Activated naive CD8-positive, alpha-beta T cell treated with anti-CD3 and anti-CD28 coated beads, Interleukin-2, amount 50 U/mL, for 16 hours (primary cell): Measurements from ENCODE around the gene DNAJC1.

Experiments used
- DNase-seq: peaks from one replicate; pipeline ENCODE4 v3.0.0-alpha.2; 2020; ENCODE audit warnings: low read depth, low spot score

DNAJC1 gene

GRCh38 chr10:21764466-21765189 is 238.9 kb downstream of the DNAJC1 start:
- DNase-seq, result no peak

DNA sequence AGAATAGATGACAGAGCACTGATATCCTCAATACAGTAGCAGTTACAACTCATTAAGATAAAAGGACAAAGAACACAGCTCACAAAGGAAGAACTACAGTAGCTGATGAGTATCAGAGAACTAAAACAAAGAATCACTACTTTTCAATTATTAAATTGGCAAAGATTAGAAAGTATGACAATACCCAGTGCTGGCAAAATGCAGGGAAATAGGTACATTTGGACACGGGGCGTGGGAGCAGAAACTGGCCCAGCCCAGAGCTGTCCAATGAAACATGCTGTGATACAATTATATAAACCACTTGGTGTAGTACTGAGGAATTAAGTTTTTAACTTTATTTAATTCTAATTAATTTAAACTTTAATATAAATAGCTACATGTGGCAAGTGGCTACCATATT is 243.2 kb downstream of the DNAJC1 start:
- no peak for DNase-seq

GRCh38 chr10:21759232-21759631 is 244.3 kb downstream of the DNAJC1 start:
- no peak for DNase-seq

DNA sequence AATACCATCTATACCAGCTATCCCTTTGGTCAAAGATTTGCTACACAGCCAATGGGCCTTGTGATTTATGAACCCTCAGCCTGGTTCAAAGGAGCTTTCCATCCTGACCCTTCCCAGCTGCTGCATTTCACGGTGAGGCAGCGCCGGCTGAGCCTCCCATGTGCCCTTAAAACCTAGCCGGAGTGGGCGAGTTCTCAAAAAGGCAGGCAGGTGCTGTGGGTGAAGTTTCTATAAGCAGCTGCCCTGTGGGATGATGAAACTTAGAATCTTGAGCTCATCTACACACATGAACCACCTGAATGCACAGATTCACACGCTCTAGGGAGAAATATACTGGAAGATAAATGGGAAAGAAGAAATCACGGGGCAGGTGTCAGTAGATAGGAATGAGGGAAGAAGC is 244.8 kb downstream of the DNAJC1 start:
- DNase-seq, result no peak

- DNase-seq, result no peak
Measured at GRCh38 chr10:21758239-21758638, 245.3 kb downstream of the DNAJC1 start.

DNA sequence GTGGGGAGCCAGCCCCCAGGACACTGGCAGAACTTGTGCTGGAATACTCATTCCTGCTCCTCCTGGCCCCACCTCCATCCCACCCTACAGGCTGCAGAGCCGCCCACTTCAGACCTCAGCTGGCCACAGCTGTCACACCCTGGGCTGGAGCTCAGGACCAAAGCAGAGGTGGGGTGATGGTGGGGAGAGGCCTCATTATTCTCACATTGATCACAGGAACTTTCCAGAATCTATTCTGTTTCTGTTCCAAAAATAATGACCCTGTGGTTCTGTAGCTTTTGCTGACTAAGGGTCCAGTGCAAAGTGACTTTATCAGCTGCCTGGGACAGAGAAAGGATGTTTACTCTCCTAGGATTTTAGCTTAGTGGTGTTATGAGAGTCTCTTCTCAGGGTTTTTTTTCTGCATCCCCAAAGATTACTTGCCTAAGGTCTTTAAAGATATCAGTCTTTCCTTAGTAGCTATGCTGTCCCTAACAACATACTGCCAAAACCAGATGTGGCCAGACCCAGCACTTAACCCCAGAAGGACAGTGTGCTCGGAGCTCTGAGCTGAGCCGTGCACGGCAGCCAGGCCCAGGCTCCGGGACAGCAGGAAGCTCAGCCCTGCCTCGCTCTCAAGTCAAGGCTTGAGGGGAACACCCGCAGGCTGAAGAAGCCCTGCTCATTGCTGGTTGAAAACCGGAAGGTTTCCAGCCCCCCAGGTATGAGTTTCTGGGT is 246.2 kb downstream of the DNAJC1 start:
- no peak for DNase-seq

- DNase-seq, result no peak
Measured at GRCh38 chr10:21756707-21757106, 246.8 kb downstream of the DNAJC1 start.

GRCh38 chr10:21754410-21755011 is 249.0 kb downstream of the DNAJC1 start:
- DNase-seq, result no peak

DNA sequence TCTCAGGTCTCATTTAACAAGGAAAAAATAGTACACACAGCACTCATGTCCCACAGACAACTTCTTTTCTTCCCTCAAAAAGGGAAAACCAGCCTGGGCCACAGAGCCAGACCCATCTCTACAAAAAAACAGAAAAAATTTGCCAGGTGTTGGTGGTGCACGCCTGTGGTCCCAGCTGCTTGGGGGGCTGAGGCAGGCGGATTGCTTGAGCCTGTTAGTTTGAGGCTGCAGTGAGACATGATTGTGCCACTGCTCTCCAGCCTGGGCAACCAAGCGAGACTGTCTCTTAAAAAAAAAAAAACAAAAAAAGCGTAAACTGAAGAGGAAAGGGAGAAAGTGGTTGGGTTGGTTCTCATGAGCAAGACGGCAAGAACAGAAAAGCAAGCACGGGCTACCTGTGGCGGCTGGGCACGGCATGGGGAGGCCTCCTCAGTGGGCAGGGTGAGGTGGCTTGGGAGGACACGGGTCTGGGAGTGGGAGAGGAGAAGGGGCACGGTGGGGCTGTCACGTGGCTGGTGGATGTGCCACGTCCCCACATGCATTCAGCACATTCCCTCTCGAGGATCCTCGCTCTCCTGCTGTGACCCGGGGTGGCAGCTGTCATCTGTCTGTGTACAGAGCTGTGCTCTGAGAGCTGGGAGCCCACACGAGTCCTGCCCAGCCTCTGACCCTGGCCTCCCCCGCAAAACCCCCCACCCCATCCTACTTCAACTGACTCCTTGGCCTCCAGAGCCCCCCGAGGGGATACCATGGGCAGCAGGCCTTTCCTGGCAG is 249.8 kb downstream of the DNAJC1 start:
- no peak for DNase-seq

DNA sequence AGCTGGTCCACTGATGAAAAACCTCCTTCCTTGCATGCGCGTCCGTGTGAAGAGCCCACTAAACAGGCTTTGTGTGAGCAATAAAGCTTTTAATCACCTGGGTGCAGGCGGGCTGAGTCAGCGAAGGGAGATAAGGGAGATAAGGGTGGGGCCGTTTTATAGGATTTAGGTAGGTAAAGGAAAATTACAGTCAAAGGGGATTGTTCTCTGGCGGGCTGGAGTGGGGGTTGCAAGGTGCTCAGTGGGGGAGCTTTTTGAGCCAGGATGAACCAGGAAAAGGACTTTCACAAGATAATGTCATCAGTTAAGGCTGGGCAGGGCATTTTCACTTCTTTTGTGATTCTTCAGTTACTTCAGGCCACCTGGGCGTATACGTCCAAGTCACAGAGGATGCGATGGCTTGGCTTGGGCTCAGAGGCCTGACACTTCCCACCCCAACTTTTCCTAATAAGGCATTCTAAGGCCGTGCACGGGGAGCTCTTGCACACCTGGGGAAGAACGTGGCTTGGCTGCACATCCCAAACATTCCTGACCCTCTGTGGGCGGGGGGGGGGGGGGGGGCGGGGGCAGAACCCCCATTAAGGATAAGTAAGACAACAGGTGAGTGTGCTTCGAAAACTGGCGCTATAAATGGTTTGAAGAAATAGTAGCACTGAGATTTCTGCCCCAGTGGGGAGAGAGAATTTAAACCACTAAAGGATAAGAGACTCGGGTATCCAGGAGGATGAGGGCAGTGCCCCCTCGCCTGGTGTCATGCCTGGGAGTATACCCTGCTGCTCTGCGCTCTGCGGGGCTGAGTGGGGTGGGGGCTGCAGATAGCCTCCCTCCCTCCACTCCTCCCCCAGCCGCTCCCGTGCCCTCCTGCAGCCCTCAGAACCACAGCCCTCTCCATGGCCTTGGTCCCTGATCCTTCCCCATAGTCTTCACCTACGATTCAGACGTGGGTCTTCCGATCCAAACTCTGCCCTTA is 251.9 kb downstream of the DNAJC1 start:
- DNase-seq, result no peak

- no peak for DNase-seq
Measured at GRCh38 chr10:21750424-21750823, 253.1 kb downstream of the DNAJC1 start.

DNA sequence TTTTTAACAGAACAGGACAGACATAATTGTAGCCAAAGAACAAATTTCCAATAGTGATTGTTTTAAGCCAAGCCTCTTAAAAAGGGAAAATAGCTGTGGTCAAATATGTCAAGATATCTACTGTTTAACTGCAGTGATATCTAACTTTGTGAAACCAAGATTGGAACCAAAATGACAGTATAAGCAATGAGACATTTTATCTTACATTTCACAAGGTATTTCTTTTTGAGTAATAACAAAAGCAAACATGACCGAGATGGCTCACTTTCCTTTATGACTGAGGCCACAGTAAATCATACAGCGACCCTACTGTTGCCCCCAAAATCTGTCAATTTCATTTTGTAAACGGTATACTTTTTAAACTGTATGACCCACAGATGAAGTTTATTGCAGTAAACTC is 253.7 kb downstream of the DNAJC1 start:
- no peak for DNase-seq

DNA sequence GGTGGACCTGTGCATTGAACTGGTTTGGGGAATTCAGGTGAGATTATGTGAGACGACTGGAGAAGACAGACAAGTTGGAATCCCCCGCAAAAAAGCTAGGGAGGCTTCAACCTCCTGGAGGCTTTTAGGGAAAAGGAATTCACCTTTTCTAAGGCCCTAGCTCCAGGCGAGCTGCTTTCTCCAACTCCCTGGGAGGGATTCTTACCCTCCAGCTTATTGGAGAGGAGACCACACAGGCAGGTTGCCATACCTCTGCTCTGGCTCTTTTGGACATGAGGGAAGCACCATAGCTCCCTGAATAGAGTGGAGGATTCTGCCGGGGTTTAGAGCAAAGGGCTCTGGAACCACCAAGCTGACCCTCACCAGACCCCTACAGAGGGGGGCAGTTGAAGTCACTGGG is 255.7 kb downstream of the DNAJC1 start:
- DNase-seq, result no peak

DNA sequence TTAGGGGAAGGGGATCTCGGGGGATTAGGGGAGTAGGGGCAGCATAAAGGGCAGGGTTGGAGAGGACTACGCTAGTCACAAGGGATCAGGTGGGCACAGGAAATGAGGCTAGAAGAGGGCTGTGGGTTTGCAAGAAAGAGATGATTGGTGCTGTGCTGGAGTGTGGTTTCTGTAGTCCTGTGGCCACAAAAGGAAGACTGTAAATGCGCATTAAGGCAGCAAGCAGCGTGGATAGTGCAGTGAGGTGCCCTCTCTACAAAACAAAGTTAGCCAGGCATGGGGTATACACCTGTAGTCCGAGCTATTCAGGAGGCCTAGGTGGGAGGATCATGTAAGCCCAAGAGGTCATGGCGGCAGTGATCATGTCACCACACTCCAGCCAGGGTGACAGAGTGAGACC is 257.4 kb downstream of the DNAJC1 start:
- no peak for DNase-seq

DNA sequence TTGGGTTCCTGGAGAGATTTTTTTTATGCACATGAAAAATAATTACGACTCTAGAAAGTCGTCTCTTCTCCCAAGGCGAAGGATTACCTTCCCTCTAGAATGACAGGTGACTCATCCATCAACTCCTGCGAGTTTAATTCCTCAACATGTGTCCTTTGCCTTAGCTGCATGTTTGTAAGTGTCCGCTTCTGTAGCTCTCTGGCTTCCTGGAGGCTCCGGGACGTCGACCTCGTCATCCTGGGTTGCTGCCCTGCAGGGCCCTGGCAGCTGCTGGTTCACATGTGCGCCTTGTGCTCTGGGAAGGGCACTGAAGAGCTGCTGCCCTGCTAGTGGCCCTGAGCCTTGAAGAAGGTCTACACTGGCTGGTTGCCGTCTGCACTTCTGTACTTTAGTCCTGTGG is 259.3 kb downstream of the DNAJC1 start:
- no peak for DNase-seq

- DNase-seq, result no peak
Measured at GRCh38 chr10:21742740-21743412, 260.7 kb downstream of the DNAJC1 start.

- DNase-seq, result no peak
Measured at GRCh38 chr10:21740989-21741388, 262.5 kb downstream of the DNAJC1 start.

- DNase-seq, result no peak
Measured at GRCh38 chr10:21737106-21737505, 266.4 kb downstream of the DNAJC1 start.

DNA sequence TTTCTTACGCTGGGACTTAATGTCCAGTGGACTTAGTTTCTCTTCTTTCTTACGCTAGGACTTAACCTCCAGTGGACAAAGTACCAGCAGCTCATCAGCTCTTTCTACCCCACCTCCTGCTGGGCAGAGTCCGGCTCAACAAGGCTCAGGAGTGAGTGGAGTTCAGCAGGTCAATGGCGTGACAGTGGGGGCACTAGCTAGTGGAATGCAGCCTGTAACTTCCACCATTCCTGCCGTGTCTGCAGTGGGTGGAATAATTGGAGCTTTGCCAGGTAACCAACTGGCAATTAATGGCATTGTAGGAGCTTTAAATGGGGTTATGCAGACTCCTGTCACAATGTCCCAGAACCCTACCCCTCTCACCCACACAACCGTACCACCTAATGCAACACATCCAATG is 269.8 kb downstream of the DNAJC1 start:
- no peak for DNase-seq

DNA sequence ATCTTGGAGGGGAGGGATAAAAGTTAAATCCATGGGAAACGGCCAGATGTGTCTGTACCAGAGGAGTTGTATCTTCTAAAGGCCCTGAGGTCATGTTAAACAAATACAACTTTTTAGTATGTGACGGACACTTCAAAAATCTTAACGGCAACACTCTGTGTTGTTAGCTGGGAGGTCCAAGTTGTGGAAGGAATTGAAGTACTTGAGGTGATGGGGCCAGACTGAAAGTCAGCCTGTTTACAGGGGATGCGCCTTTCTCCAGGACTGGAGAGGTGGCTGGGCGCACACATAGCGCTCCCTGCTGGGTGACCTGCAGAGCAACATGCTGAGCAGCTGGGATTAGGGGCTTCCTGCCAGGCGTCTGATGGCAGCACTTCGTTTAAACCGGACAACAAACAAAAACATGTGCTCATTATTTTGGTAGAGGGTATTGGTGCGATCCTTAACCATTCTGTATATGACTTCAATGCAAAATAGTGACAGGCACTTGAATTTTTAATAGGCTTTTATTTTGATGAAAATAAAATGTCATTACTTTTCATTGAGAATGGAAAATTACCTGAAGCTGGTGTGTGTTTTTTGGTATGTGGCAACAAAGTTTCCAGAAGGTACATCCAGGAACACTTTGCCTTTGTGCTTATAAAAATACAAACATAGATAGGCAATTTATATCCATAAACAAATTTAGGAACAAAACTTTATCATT is 271.3 kb downstream of the DNAJC1 start:
- no peak for DNase-seq
